Stomach (tissue), 4 donors: ENCODE data around the gene ELOVL5.

Experiments used
- EP300 ChIP-seq: sonication (generic); formaldehyde crosslinking; IDR thresholded peaks from one replicate; pipeline ENCODE4 v1.6.1; 2017; ENCODE audit warnings: antibody characterized with exemption
- TF ChIP-seq, protein P1 (sequence below), 7 experiments: fragments of 450-650 bp in 4 of 7; fragments of 200-600 bp in 3 of 7; sonication (generic) in 3 of 7; IDR thresholded peaks; one replicate each; pipeline ENCODE4 v1.5.1; 2016 to 2019; ENCODE audit warnings: antibody characterized with exemption in 7 of 7, control low read depth in 2 of 7, mild to moderate bottlenecking in 1 of 7

DNA sequence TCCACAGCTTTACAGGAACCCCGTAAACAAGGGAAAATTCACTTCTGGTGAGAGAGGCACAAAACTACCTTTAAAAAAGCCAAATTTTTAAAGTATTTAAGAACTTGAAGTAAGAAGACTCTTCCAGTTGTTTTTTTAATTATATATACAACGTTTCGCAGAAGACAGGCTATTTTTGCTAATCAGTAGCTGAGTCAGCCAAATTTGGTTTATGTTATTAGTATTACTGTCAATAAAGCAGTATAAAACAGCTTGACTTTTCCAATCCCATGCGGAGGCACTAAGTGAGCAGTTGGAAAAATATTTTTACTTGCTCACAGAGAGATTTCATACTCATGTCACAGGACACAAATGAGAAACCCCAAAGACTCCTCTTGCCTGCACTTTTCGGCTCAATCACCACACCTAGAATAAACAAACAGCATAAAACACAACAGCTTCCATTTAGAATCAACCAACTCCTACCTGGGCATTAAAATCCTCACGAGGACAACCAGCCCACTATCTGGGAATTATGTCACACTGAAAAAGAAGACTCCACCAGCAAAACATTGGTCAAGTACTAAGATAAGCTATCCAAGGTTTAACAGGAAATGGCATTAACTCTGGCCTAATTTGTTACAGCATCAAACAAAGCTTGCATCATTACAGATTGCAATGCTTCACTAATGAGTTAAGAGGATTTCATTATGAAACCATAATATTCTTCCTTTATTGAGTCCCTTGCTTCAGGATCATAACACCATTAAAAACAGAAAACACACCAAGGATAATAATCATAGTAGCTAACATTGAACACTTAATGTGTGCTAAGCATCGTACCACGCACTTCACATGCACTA is 26.3 kb downstream of the ELOVL5 start:
- TF ChIP-seq, protein P1, sequence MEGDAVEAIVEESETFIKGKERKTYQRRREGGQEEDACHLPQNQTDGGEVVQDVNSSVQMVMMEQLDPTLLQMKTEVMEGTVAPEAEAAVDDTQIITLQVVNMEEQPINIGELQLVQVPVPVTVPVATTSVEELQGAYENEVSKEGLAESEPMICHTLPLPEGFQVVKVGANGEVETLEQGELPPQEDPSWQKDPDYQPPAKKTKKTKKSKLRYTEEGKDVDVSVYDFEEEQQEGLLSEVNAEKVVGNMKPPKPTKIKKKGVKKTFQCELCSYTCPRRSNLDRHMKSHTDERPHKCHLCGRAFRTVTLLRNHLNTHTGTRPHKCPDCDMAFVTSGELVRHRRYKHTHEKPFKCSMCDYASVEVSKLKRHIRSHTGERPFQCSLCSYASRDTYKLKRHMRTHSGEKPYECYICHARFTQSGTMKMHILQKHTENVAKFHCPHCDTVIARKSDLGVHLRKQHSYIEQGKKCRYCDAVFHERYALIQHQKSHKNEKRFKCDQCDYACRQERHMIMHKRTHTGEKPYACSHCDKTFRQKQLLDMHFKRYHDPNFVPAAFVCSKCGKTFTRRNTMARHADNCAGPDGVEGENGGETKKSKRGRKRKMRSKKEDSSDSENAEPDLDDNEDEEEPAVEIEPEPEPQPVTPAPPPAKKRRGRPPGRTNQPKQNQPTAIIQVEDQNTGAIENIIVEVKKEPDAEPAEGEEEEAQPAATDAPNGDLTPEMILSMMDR (IDR thresholded peaks at IDR 0.05) = no peak
- TF ChIP-seq EP300 = no peak
